LNCAP (cell line): Measurements from ENCODE around the gene HDAC8.

Experiments
- TF ChIP-seq, protein P1 (sequence below): fragments of 450-650 bp; IDR thresholded peaks from 2 replicates; pipeline ENCODE4 v1.5.1; 2017; ENCODE audit warnings: mild to moderate bottlenecking

Gene HDAC8

DNA sequence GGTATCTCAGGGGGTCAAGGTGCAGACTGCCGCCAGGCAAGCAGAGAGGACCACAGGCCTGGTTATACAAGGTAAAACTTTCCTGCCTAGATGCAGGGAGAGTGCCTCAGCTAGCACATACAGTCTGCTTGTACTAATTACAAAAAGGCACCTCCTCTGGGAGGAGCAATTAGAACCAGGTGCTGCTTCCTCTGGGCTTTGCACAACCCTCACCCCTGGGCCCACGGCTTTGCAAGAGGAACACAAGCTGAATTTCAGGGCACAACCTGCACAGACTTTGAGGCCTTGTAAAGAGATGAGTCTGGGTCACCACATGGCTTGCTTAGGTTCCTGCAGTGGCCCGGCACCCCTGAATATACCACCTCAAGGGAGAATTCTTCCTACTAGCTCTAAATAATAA lies 257.8 kb downstream of the HDAC8 start:
- TF ChIP-seq, protein P1, sequence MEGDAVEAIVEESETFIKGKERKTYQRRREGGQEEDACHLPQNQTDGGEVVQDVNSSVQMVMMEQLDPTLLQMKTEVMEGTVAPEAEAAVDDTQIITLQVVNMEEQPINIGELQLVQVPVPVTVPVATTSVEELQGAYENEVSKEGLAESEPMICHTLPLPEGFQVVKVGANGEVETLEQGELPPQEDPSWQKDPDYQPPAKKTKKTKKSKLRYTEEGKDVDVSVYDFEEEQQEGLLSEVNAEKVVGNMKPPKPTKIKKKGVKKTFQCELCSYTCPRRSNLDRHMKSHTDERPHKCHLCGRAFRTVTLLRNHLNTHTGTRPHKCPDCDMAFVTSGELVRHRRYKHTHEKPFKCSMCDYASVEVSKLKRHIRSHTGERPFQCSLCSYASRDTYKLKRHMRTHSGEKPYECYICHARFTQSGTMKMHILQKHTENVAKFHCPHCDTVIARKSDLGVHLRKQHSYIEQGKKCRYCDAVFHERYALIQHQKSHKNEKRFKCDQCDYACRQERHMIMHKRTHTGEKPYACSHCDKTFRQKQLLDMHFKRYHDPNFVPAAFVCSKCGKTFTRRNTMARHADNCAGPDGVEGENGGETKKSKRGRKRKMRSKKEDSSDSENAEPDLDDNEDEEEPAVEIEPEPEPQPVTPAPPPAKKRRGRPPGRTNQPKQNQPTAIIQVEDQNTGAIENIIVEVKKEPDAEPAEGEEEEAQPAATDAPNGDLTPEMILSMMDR = no peak

DNA sequence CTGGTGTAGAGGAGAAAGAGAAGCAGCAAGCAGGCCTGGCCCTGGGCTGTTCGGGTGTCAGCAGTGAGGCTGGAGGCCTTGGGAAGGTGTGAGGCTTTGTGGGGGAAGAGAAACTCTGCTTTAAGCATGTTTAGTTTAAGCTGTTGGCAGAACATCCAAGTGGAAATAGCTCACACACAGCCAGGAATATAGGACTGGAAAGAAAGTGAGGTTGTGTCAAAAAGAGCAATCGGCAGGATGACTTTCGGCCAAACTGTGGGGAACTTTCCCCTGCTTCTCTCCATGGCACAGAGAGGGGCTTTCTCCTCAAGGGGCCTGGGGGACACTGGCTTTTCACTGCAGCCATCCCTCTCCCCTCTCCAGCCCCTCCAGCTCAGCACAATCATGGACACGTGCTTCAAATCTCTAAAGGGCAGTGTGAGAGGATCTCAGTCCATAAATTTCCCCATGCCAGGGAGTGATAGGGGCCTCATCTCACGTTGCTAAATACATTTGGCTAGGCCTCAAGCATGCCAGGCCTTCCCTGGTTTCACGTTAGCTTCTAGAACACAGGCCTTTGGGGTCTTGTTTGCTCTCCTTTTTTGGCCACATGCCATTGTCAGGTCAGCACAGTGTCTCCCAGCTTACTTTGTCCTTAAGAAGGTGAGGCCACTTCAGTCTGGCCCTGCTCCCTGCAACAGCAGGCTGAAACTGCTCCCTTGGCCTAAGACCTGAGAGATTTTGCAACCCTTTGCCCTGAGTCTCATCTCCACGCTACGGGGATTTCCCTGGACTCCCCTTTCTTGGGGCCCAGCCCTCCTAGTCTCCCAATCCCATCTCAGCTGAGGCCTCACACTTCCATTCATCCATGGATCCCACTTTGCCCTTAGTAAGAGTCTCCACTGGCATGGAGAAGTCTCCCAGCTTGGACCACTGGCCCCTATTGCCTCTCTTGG lies 258.7 kb downstream of the HDAC8 start:
- TF ChIP-seq, protein P1 = no peak

DNA sequence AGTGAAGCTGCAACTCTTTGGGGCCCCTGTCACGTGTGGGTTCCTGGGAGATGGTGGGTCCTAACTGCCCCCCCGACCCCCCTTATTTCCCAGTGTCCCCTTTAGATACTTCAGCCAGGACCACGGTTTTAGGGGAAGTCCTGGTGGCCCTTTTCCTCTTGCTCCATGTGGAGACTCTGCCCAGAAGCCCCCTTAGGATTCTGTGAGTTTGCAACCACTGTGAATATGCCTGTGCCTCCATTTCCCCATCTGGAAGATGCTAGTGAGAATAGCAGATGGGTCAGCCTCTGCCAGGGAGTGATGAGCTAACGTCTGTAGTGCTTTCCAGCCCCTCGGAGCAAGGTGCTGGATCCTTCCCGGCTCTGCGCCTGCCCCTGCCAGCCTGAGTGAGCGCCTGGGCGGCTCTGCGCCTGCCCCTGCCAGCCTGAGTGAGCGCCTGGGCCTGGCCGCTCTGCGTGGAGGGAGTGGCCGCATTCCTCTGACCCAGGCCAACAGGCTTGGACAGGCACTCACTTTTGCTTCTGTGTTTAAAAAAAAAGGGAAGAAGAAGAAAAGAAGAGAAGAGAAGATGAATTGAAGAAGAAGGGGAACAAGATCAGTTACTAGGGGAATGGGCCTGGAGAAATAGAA lies 260.2 kb downstream of the HDAC8 start:
- TF ChIP-seq, protein P1 = no peak

DNA sequence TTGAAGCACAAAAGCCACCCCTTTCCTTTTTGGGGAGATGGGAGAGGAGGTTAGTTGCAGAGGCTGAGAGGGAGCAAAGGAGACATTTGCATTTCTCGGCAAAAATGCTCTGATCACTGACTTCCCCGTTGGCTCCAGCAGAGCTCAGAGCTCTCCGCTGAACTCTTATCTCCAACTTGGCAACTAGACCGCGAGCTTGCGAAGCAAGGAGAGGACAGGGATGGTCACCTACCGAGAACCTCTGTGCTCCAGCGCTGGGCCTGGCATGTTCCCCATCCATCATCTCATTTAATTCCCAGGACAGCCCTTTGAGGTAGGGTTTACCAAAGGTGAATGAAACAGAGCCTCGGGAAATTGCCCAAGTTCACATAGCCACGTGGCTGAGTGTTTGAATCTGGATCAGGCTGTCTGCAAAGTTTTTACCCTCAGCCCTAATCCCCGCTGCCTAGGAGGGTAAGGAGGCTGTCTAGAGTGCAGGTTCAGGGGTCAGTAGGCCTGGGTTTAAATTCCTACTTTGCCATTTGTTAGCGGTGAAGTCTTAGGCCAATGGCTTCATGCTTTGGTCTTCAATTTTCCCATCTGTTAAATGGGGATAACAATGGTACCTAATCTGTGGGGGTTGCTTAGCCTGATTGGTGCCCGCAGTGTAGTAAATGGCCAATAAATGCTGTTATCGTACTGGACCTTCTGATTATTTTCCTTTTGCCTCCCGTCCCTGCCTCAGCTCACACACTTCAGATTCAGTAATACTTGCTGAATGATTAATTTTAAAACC lies 263.2 kb downstream of the HDAC8 start:
- TF ChIP-seq, protein P1 = no peak

DNA sequence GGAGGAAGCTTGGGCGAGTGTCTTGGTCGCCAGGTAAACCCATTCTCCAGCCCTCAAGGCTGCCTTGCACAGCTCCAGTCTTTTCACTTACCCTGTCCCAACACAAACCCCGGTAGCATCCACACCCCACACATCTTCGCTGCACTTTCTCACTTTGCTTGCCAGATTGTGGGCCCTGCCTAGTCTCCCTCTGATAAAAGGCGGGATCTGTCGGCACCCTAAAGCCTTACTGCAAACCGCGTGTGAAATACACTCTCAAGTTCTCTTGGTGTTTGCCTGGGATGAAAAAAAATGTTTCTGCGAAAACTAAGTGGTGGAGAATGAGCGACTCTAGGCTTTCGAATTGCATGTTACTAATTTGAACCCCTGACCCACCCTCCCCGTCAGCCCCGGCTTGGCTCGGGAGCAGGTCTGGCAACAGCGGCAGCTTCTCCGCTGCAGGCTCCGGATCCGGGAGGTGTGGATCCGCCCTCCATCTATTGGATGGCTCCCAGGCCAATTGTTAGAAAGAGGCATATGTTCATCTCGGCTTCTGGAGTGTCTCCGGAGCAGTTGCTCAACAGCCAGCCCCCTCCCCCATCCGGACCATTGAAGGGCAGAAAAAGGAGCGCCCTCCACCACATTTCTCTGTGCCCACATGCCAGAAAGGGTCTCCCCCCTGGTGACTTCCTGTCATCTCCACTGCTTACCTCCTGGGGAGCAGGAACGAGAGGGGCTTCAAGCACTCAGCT lies 263.9 kb downstream of the HDAC8 start:
- TF ChIP-seq, protein P1 = no peak

DNA sequence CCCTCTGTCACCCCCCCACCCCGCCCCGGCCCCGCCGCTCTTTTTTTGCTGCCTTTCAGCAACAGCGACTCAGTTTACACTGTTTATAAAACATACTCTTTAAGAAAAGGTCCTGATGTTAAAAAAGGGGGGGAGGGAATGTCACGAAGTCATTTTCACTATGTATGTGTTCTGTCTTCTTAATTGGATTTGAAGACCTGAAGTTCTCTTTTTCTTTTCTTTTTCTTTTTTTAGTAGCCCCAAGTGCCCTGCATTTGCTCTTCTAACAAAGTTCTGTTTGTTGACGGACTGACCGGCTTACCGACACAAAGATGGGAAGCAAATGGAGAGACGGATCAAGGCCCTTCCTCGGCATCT lies 264.5 kb downstream of the HDAC8 start:
- TF ChIP-seq, protein P1 = no peak

DNA sequence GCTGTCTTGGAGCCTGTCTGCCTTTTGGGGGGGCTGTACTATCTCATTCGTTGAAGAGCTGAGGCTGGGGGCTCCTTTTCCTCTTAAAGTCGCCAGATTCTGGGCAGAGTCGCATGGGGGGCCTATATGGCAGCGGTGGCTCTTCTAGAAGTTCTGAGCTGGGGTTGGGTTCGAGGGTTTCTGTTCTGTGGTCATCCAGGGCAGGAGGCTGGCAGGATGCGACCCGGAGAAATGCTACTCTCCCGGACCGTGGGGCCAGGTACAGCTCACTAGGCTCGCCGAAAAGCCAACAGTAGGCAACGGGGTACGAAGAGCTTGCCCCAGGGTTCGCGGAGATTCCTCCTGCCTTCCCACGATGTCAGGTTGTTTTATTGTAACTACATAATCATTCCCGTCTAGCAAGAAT lies 265.0 kb downstream of the HDAC8 start:
- TF ChIP-seq, protein P1 = no peak
